GM18907 (cell line): ENCODE measurements around the gene TREML1.
A peak's percentile ranks its signal among the peaks of the same experiment; 100 is the strongest.
"Not testable (repeated sequence)": the region's sequence is repeated elsewhere in the genome, so short reads cannot be mapped to it uniquely, and the experiment has no call there.

ENCODE experiments used
- ATAC-seq: cut with Tn5 transposase; IDR thresholded peaks from one replicate; pipeline ENCODE4 v1.9.1; 2021; ENCODE audit warnings: mild to moderate bottlenecking, moderate library complexity; ENCODE audit not compliant: unreplicated experiment

The TREML1 gene, protein sequence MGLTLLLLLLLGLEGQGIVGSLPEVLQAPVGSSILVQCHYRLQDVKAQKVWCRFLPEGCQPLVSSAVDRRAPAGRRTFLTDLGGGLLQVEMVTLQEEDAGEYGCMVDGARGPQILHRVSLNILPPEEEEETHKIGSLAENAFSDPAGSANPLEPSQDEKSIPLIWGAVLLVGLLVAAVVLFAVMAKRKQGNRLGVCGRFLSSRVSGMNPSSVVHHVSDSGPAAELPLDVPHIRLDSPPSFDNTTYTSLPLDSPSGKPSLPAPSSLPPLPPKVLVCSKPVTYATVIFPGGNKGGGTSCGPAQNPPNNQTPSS

DNA sequence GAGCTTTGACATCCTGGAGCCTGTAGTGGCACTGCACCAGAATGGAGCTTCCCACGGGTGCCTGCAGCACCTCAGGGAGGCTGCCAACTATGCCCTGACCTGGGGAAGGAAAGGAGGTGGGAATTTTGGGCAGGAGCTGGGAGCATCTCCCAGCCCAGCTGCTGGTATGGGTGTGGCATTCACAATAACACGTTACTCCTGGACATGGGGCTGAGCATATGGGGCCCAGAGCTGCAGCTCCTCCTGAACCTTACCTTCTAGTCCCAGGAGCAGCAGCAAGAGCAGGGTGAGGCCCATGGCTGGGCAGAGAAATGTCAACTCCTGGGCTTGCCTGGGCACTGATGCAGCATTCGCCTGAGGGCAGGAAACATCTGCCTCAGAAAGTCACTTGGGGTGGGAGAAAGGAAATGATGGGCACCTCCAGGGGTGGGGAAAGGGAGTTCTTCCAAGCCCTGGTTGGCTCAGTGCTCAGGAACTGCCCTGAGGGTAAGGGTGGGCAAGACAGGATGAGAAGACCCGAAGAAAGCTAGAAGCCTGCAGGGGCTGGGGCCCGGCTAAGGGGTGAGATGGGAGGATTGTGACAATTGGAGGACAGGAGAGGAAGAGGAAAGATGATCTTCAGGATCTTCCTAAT, at the start of gene TREML1:
TREML1 (minus strand) TSS at position 356 of the 634 bp plus-strand sequence; CDS start at position 297, 59 bp downstream.
- ATAC-seq = no peak

DNA sequence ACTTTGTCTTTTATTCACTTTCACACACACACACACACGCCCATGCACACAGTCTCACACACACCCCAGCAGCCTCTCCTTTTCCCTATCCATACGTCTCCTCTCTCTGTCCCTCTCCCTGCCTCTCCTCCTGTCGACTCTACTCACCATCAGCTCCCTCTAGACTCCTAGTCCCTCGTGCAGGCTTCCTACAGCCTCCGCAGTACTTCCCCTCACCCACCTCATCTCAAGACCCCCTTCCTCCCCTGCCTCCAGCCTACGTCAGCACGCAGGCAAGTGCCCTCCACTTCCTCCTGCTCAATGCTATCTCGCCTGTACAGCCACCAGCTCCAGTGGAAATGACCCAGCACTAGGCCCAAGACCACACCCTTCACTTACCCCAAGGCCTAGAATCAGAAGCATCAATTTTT, 47.6 kb upstream of the TREML1 start:
- peak; percentile 2 for ATAC-seq

DNA sequence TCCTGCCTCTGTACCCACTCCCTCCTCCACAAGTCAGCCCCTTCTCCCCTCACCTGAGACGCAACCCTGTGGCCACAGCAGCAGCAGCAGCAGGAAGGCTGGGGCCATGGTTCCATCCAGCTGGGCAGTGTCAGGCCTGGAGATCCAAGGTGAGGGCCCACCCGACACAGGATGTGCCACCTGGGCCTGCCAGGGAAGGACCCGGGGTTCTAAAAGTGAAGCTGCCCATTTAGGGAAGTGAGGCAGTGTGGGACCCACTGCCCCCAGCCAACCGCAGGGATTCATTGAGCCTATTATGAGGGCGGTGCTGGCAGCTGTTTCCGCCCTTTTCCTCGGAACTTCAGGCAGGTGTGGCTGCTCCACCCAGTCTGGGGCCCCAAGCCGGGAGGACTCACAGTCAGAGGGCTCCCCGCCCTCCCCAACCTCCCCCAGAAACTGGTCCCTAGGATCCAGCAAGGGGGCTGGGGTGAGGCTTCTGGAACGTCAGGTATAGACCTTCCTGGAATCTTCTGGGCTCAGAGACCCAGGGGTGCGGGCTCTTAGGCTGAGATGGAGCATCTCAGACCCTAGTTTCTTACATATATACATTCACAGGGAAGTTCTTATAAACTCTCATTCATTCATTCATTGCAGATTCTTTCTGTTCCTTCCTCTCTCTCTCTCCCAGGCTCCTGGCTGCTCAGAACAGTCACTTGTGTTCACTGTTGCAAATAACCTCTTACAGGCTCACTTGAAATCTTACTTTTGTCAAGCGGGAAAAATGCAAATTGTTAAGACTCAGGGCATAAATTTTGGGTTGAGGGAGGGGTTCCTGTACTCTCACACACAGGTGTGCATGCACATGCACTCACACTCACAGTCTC, 47.0 kb upstream of the TREML1 start, which contains the start of gene TREML2:
TREML2 (minus strand) TSS at position 249 of the 863 bp plus-strand sequence; CDS start at position 108, 141 bp downstream.
- ATAC-seq = peak; percentile 38

DNA sequence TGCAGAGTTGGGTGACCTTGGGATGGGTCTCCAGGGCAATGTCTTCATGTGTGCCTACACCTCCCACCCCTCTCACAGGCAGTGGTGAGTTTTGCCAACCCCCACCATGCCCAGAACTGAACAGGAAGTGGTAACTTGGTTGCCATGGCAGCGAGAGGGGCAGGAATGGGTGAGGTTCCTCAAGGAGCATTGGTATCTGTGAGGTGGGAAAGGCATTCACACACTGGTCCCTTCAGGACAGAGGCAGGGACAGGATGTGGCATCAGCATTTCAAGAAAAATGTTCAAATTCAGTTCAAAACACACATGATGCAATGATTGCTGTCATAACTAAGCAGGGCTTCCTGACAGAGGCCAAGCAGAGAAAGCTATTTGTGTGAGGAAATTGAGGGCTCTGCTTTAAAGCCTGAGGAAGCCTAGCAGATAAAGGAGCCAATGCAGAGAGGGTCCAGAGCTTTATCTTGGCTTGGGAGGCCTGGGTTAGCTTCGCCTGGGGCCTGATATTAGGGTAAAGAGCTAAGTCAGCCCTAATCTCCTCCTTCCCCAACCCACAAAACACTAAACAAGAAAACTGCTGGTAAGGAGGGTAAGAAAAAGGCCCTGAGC, 46.3 kb upstream of the TREML1 start:
- ATAC-seq = peak; percentile 42

- ATAC-seq = peak; percentile 45
These were observed 45.6 kb upstream of the TREML1 start for GRCh38 chr6:41199552-41200246.

DNA sequence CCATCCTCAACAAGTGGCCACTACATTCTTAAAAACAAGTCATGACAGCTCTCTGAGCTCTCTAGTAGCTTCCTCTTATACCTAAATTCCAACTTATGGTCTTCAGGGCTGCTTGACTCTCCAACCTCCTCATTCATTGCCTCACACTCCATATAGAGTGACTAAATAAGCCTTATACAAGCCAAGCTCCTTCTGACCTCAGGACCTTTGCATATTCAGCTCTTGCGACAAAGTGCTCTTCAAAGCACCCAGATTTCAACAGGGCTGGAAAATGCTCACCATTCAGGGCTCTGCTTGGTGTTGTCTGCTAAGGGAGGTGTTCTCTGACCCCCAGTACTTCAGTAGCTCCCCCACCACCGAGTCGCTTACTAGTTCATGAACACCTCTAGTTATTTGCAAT, 43.1 kb upstream of the TREML1 start:
- no peak for ATAC-seq

GRCh38 chr6:41194386-41194785, 40.2 kb upstream of the TREML1 start:
- no peak for ATAC-seq

- ATAC-seq = no peak
These were observed 39.7 kb upstream of the TREML1 start for GRCh38 chr6:41193884-41194283.

DNA sequence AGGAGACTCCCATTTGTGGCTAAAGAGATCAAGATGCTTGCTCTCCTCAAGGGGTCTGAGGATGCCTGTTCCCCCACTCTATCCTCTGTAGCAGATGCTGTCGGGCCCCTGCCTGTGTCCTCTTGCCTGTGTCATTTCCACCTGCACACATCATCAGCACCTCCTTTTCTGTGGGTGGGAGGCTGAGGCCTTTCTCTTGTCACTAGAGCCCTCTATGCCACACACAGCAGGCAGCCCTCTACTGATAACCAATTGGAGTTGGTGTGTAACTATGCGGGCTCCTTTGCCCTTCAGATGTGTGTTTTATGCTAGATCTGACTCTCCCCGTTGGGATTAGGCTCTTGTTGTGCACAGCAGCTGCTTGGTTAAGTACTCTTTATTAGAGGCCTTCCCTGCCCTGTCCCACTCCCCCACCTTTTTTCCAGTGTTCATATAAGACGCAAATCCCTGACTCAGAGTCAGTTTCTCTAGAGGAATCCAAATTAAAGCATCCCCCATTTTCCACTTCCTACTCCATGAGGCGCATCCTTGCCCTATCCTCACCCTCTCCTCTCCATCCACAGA, 39.1 kb upstream of the TREML1 start:
- ATAC-seq = no peak

GRCh38 chr6:41191569-41191968, 37.4 kb upstream of the TREML1 start:
- no peak for ATAC-seq

GRCh38 chr6:41190791-41191190, 36.6 kb upstream of the TREML1 start:
- ATAC-seq = no peak

GRCh38 chr6:41189967-41190366, 35.8 kb upstream of the TREML1 start:
- ATAC-seq = no peak

- ATAC-seq = not testable (repeated sequence)
These were observed 34.9 kb upstream of the TREML1 start for GRCh38 chr6:41189046-41189445.

- no peak for ATAC-seq
These were observed 34.1 kb upstream of the TREML1 start for GRCh38 chr6:41187924-41188886.

- ATAC-seq = no peak
These were observed 31.9 kb upstream of the TREML1 start for GRCh38 chr6:41186031-41186562.

- ATAC-seq = no peak
These were observed 30.6 kb upstream of the TREML1 start for GRCh38 chr6:41184761-41185160.

DNA sequence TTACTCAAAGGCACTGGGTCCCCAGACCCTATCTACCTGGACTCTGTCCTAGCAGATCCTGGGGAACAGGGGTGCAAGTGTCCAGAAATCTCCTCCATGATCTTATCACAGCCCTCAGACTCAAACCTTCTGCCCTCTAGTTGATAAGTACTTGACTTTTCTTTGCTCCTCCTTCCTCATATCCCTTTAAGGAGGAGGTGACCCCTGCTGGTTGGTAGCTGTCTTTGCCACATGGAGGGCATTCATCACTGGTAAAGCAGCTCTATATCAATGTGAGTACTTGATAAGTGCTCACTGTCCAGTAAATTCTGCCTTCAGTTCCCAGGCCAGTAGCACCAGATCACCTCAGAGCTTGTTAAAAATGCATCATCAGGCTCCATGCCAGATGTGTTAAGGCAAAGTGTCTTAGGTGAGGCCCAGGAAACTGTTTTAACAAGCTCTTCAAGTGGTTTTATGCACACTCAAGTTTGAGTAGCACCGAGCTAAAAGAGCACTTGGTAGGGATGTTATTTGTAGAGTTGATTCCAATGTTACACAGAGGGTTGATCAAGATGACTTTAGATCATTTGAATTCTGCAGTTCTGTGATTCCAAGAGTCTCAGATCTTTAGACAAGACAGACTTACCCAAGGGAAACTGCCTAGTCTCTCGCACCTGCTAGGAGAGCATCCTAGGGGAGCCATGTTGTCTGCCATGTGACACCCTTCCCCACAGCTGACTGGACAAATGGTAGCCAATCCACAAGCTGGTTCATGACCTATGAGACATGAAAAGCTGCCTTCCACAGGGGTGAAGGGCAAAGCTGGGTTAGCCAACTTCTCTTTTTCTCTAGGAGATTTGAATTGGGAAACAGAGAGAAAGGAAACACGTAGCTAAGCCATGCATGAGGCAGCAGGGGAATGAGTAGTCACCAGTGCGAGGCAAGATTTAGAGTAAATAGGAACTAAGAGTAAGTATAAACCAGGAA, 28.2 kb upstream of the TREML1 start:
- peak; percentile 68 for ATAC-seq

DNA sequence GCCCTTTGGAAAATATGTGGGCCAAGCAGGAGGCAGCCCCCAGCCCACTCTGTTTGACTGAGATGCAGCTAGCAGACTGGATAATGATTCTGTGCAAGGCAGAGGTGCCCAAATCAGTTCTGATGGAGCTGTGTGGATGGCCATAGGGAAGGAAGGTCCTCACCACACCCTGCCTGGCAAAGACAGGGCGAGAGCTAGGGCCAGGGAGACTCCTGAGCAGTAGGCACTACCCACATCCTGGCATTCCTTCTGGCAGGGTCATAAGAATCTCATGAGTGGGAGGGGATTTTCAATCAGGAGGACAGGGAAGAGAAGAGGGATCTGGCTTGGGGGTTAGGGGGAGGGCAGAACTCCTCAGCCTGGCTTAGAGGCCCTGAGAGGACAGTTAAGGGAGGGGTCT, 27.4 kb upstream of the TREML1 start:
- no peak for ATAC-seq
